ENCODE measurements around the gene ACTN1. TPM values are rescaled to one million over a fixed set of nuclear protein-coding genes. Genes with fewer than 3 reads are reported as not detected.

The ACTN1 gene
- total RNA-seq, 2 donors from 2014 or later = 170 to 316 TPM

DNA sequence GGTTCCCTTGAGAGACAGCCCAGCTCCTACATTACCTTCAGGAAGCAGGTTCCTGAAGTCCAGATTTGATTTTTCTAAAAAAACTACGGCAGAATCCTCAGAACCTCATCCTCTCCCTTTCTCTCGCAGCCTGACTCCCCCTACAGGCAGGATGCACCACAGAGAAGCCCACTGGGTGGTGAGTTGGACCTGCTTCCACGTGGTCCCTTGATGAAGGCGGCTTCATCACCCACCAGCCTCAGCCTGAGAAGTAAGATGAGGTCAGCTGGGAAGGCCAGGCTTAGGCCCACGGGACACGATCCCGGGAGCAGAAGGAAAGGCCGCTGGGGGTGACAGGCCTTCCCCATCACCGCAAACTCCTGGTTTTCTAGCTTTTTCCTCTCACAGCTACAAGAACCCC lies 83.0 kb downstream of the ACTN1 start:
- Histone ChIP-seq H3K9me3 (no peaks in the 10 kb centered on the region), H3K36me3 (peaks cover 84% of the 10 kb centered on the region), H3K27ac (no peak overlapping the region), H3K4me1 (peaks cover 0 to 27% of the 10 kb centered on the region in 2 donors), H3K4me3 (no peak overlapping the region), H3K27me3 (no peaks in the 10 kb centered on the region)
- peak in 1 of 2 donors; percentile 17 for TF ChIP-seq CTCF (IDR thresholded peaks at IDR 0.05)
- no peak for DNase-seq (ENCODE audit: low spot score)

- Histone ChIP-seq H3K36me3 (peaks cover 84% of the 10 kb centered on the region), H3K27me3 (no peaks in the 10 kb centered on the region), H3K9me3 (no peaks in the 10 kb centered on the region), H3K4me3 (no peak overlapping the region), H3K27ac (peak overlapping the region; percentile 22 to 45), H3K4me1 (peaks cover 0 to 27% of the 10 kb centered on the region in 2 donors)
- no peak for DNase-seq (ENCODE audit: low spot score)
- TF ChIP-seq CTCF (IDR thresholded peaks at IDR 0.05) = no peak
Measured at GRCh38 chr14:68894802-68895703, 84.0 kb downstream of the ACTN1 start.

- H3K27me3 ChIP-seq = no peaks in the 10 kb centered on the region
- no peak for DNase-seq (ENCODE audit: low spot score)
- H3K4me3 ChIP-seq = no peak overlapping the region
- peaks cover 0 to 27% of the 10 kb centered on the region in 2 donors for H3K4me1 ChIP-seq
- no peak for TF ChIP-seq CTCF (IDR thresholded peaks at IDR 0.05)
- H3K9me3 ChIP-seq = no peaks in the 10 kb centered on the region
- peaks cover 86% of the 10 kb centered on the region for H3K36me3 ChIP-seq
- peak overlapping the region; percentile 22 to 57 for H3K27ac ChIP-seq
Measured at GRCh38 chr14:68894123-68894522, 85.0 kb downstream of the ACTN1 start.

GRCh38 chr14:68893566-68893965 lies 85.5 kb downstream of the ACTN1 start:
- no peak for TF ChIP-seq CTCF (IDR thresholded peaks at IDR 0.05)
- Histone ChIP-seq H3K36me3 (peaks cover 90% of the 10 kb centered on the region), H3K9me3 (no peaks in the 10 kb centered on the region), H3K4me1 (peaks cover 0 to 30% of the 10 kb centered on the region in 2 donors), H3K27ac (peak overlapping the region in 1 of 2 donors; percentile 57), H3K27me3 (no peaks in the 10 kb centered on the region), H3K4me3 (no peak overlapping the region)
- no peak for DNase-seq (ENCODE audit: low spot score)

DNA sequence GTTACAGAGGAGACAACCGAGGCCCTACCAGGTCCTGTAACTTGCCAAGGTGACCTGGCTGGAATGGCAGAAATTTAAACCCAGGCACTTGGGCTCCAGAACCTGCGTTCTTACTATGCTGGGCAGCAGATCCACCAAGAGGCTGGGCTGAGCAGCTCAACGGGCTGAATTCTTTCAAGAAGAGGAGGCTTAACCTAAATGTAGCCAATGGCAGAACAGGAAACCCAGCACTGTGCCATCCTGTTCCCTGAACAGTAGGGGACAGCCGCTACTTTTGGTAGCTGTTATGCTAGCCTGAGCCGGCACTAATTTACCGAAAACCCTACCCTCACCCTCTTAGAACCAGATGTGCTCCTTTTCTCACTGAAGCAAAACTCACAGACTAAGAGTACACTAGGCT lies 86.1 kb downstream of the ACTN1 start:
- H3K27me3 ChIP-seq = no peaks in the 10 kb centered on the region
- peaks cover 0 to 36% of the 10 kb centered on the region in 2 donors for H3K4me1 ChIP-seq
- H3K9me3 ChIP-seq = no peaks in the 10 kb centered on the region
- H3K36me3 ChIP-seq = peaks cover 90% of the 10 kb centered on the region
- no peak for DNase-seq (ENCODE audit: low spot score)
- no peak overlapping the region for H3K4me3 ChIP-seq
- no peak overlapping the region for H3K27ac ChIP-seq
- TF ChIP-seq CTCF (IDR thresholded peaks at IDR 0.05) = no peak
